Adrenal gland (tissue), 12 donors: Measurements from ENCODE around the gene LORICRIN. TPM values are rescaled to one million over a fixed set of nuclear protein-coding genes. Genes with fewer than 3 reads are reported as not detected.

Source experiments
- DNase-seq, 7 donors: peaks; one replicate each; pipeline ENCODE4 v3.0.0-alpha.2; 2019 to 2020
- H3K27ac ChIP-seq, 5 donors: fragments of 200-600 bp; sonication (generic) in 4 of 5; 1 replicate in 3 of 5; 2 replicates in 2 of 5; pipeline versions ENCODE4 v1.5.1 to v1.8.0; 2016 to 2020; ENCODE audit warnings: mild to moderate bottlenecking in 1 of 5
- H3K27me3 ChIP-seq: fragments of 200-600 bp; 2 replicates; pipeline ENCODE4 v1.8.0; 2021
- H3K36me3 ChIP-seq, 2 donors: fragments of 200-600 bp; replicated peaks in 1 of 2; 1 replicate in 1 of 2; 2 replicates in 1 of 2; pipeline versions ENCODE4 v1.5.1 to v1.8.0; 2018 to 2022
- H3K4me1 ChIP-seq, 2 donors: fragments of 200-600 bp; replicated peaks in 1 of 2; 1 replicate in 1 of 2; 2 replicates in 1 of 2; pipeline versions ENCODE4 v1.5.1 to v1.8.0; 2018 to 2021
- H3K4me3 ChIP-seq, 4 donors: fragments of 200-600 bp; sonication (generic) in 3 of 4; one replicate each; pipeline ENCODE4 v1.5.1; 2016 to 2018
- H3K9me3 ChIP-seq, 3 donors: fragments of 200-600 bp; sonication (generic) in 1 of 3; replicated peaks in 1 of 3; 1 replicate in 2 of 3; 2 replicates in 1 of 3; pipeline versions ENCODE4 v1.5.1 to v1.8.0; 2016 to 2021
- CTCF ChIP-seq, 6 experiments: fragments of 450-650 bp in 4 of 6; fragments of 200-600 bp in 2 of 6; sonication (generic) in 1 of 6; IDR thresholded peaks; 1 replicate in 5 of 6; 2 replicates in 1 of 6; pipeline versions ENCODE4 v1.5.1 to v1.8.0; 2016 to 2021; ENCODE audit warnings: antibody characterized with exemption in 6 of 6, mild to moderate bottlenecking in 2 of 6, moderate library complexity in 1 of 6
- POLR2A ChIP-seq, 2 donors: fragments of 450-650 bp; IDR thresholded peaks; one replicate each; pipeline ENCODE4 v1.6.1; 2017; ENCODE audit warnings: antibody characterized with exemption in 2 of 2, mild to moderate bottlenecking in 2 of 2, moderate library complexity in 1 of 2
- WGBS, 4 donors: extraction: QIAGEN DNeasy Blood & Tissue Kit in 2 of 4; methylation state at CpG; one replicate each; pipeline versions ENCODE4 v1.1.5 to v1.1.7; 2013 to 2017; 5-methylcytosine and 5-hydroxymethylcytosine counted together
- intact Hi-C, 2 donors: fragments of 100-400 bp; cut with DNase I; formaldehyde crosslinking; loops; one replicate each; pipeline versions ENCODE4 v1.14.1 to v1.15.0; 2022 to 2023
- polyA plus RNA-seq, 3 donors: library from polyadenylated mRNA; stranded (reverse); fragments of 200-250 nt in 2 of 3; fragments of 350-450 nt in 1 of 3; fragmentation: Illumina TruSeq in 1 of 3; extraction: RNeasy Lipid Tissue Mini Kit (QIAGEN cat#74804) in 1 of 3; gene quantifications; one replicate each; pipeline ENCODE4 v1.2.3, GENCODE V29; 2013 to 2014
- total RNA-seq, 9 donors: library from RNA; depleted of rRNA in 4 of 9; stranded (reverse); fragments of >200 nt in 4 of 9; fragments of 120-200 nt in 1 of 9; fragmentation: NEBNext Ultra II Directional in 1 of 9; extraction: Animal tissue kit (Norgen Biotek cat#: 25700) in 1 of 9; gene quantifications; one replicate each; pipeline versions ENCODE4 v1.1.0 to v1.2.4, GENCODE V29; 2013 to 2023
- donor health status: healthy with polysubstance abuse.
- donor health status: Bipolar disorder and iron deficiency.
- donor health status: DM: yes; HTN: yes; CAD: no.
- donor health status: DM: no; HTN: no; CAD: no.
- donor health status: DM: no; HTN: no; CAD: no.
- donor health status: DM: yes; HTN: yes; CAD: no.

LORICRIN gene
- total and polyA plus RNA-seq, 12 donors, result not detected

GRCh38 chr1:153231785-153232184 lies 27.7 kb upstream of the LORICRIN start:
- Histone ChIP-seq H3K27ac (no peak overlapping the region), H3K4me1 (no peaks in the 10 kb centered on the region), H3K36me3 (no peaks in the 10 kb centered on the region), H3K27me3 (no peaks in the 10 kb centered on the region), H3K4me3 (no peak overlapping the region), H3K9me3 (no peaks in the 10 kb centered on the region)
- TF ChIP-seq POLR2A (IDR thresholded peaks at IDR 0.05) (no peak), CTCF (IDR thresholded peaks at IDR 0.05) (no peak)
- 54 to 79% (median 64%) methylated on average over 2 of the region's 2 CpGs for WGBS, 4 donors
- DNase-seq, result peak in 2 of 7 donors; percentile 5 to 17
- intact Hi-C loops, result no loop called here

GRCh38 chr1:153232553-153232952 lies 26.9 kb upstream of the LORICRIN start:
- peaks cover under 1% of the 10 kb centered on the region for H3K27me3 ChIP-seq
- DNase-seq, result peak; percentile 25 to 60 (median 49)
- no peak overlapping the region for H3K27ac ChIP-seq
- intact Hi-C loops, result no loop called here
- 38 to 75% (median 57%) methylated on average over 3 of the region's 3 CpGs for WGBS, 4 donors
- H3K36me3 ChIP-seq, result no peaks in the 10 kb centered on the region
- H3K4me1 ChIP-seq, result no peaks in the 10 kb centered on the region
- H3K4me3 ChIP-seq, result no peak overlapping the region
- TF ChIP-seq CTCF (IDR thresholded peaks at IDR 0.05), result no peak
- TF ChIP-seq POLR2A (IDR thresholded peaks at IDR 0.05), result no peak
- H3K9me3 ChIP-seq, result no peaks in the 10 kb centered on the region

DNA sequence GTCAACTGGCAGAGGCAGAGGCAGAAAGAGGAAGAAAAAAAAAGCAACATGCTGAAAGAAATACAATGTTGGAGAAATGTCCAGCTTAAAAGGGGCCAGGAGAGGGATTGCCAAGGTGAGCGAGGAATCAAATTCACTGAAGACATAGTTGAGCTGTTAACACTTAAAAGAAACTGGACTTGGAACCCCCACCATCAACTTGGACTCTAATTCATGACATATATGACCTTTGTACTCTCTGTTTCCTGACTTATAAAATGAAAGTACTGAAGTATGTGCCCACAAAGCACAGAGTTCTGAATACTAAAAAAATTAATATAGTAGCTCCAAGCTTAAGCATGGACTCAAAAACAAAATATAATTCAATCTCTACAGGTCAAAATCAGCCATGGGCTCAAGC lies 26.0 kb upstream of the LORICRIN start:
- DNase-seq, result no peak

GRCh38 chr1:153238527-153238926 lies 21.0 kb upstream of the LORICRIN start:
- WGBS, 4 donors, result 56 to 76% (median 65%) methylated on average over 2 of the region's 2 CpGs
- DNase-seq, result no peak
- no peaks in the 10 kb centered on the region for H3K9me3 ChIP-seq
- H3K36me3 ChIP-seq, result no peaks in the 10 kb centered on the region
- intact Hi-C loops, result no loop called here
- H3K4me1 ChIP-seq, result no peaks in the 10 kb centered on the region
- H3K27ac ChIP-seq, result no peak overlapping the region
- H3K4me3 ChIP-seq, result no peak overlapping the region
- H3K27me3 ChIP-seq, result peaks cover 2% of the 10 kb centered on the region
- TF ChIP-seq CTCF (IDR thresholded peaks at IDR 0.05) (no peak), POLR2A (IDR thresholded peaks at IDR 0.05) (no peak)

More for the DNA sequence above, 26.0 kb upstream of the LORICRIN start:
- TF ChIP-seq CTCF (IDR thresholded peaks at IDR 0.05), result no peak
- TF ChIP-seq POLR2A (IDR thresholded peaks at IDR 0.05), result no peak
- no peak overlapping the region for H3K27ac ChIP-seq
- peaks cover 2% of the 10 kb centered on the region for H3K27me3 ChIP-seq
- WGBS, 4 donors, result 82 to 90% (median 88%) methylated on average over 1 of the region's 1 CpG
- intact Hi-C loops, result no loop called here
- no peak overlapping the region for H3K4me3 ChIP-seq
- no peaks in the 10 kb centered on the region for H3K36me3 ChIP-seq
- no peaks in the 10 kb centered on the region for H3K4me1 ChIP-seq
- no peaks in the 10 kb centered on the region for H3K9me3 ChIP-seq
